Measurements from ENCODE around the gene ZSCAN29.

ZSCAN29 gene

DNA sequence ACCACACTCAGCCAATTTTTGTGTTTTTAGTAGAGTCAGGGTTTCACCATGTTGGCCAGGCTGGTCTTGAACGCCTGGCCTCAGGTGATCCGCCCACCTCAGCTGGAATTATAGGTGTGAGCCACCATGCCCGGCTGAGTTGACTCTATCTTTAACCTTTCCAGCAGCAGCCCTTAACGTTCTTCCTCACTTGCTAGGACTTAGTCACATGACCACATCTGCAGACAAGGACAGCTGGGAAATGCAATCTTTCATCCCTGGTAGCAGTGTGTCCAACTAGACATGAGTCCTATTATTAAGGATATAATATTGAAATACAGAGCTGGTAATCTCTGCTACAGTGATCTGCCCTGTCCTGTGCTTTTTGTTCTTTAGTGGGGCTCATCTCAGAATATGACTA is 58.5 kb downstream of the ZSCAN29 start:
- H3K27me3 ChIP-seq (ENCODE audit: insufficient read depth, low read depth): no peaks in the 10 kb centered on the region
- TF ChIP-seq CTCF (conservative IDR thresholded peaks at IDR 0.05; ENCODE audit: low read depth, low read length): no peak
- no peak overlapping the region for H3K4me2 ChIP-seq
- no peaks in the 10 kb centered on the region for H3K36me3 ChIP-seq (ENCODE audit: insufficient read depth)
- no peak overlapping the region for H3K27ac ChIP-seq
- no peak overlapping the region for H3K9ac ChIP-seq
- no peak overlapping the region for H3K4me3 ChIP-seq (IDR thresholded peaks at IDR 0.05; ENCODE audit: insufficient read depth, low read depth, low read length)
- H2AFZ ChIP-seq (ENCODE audit: low read depth): no peak overlapping the region
- no peaks in the 10 kb centered on the region for H4K20me1 ChIP-seq (ENCODE audit: insufficient read depth)
- no peaks in the 10 kb centered on the region for H3K79me2 ChIP-seq (ENCODE audit: insufficient read depth, low read depth)
- no peaks in the 10 kb centered on the region for H3K4me1 ChIP-seq (ENCODE audit: low read depth, poor library complexity, severe bottlenecking)

Measured in KMS-11 (cell line).